HG02763 (cell line): ENCODE measurements around the gene SRD5A3.

Experiments
- ATAC-seq: cut with Tn5 transposase; IDR thresholded peaks from one replicate; pipeline ENCODE4 v1.9.1; 2021; ENCODE audit warnings: mild to moderate bottlenecking, moderate library complexity; ENCODE audit not compliant: unreplicated experiment

SRD5A3 gene

GRCh38 chr4:55372259-55372658 is 26.2 kb downstream of the SRD5A3 start:
- no peak for ATAC-seq

DNA sequence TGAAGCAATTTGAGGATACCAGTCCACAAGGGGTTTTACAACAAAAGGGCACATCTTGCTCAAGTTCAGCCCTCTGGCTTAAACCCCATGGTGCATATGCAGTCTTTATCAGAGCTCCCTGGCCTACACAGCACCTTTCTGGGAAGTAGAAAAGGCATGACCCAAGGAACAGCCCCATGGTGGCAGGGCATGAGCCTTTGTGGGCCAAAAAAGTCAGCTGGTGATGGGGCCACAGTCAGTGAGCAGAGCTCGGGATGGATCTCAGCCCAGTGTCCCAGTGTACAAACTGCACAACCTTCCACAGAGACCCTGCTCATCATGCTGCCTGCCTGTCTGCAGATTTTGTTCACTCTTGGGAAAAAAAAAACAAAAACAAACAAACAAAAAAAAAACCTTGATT is 27.4 kb downstream of the SRD5A3 start:
- ATAC-seq = no peak

- no peak for ATAC-seq
Observed at GRCh38 chr4:55376698-55377097, 30.7 kb downstream of the SRD5A3 start.

- ATAC-seq = no peak
Observed at GRCh38 chr4:55378617-55379467, 32.8 kb downstream of the SRD5A3 start.

DNA sequence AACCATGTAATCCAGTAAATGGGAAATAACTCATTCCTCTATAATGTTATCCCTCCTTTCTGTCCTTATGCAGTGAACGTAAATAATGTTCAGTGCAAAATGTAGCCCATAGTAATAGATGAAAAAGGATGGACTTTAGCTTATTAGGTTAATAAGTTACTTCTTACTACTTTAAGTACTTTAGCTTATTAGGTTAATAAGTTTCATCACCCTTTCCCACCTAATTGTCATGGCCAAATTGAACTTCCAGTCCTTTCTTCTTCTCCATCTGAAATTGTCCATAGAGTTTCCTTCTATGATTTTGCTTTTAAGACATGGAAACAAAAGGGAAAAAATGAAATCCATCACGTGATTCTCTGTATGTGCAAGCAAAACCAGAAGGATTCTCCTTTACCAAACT is 34.5 kb downstream of the SRD5A3 start:
- ATAC-seq = no peak

GRCh38 chr4:55381502-55381901 is 35.5 kb downstream of the SRD5A3 start:
- ATAC-seq = no peak

DNA sequence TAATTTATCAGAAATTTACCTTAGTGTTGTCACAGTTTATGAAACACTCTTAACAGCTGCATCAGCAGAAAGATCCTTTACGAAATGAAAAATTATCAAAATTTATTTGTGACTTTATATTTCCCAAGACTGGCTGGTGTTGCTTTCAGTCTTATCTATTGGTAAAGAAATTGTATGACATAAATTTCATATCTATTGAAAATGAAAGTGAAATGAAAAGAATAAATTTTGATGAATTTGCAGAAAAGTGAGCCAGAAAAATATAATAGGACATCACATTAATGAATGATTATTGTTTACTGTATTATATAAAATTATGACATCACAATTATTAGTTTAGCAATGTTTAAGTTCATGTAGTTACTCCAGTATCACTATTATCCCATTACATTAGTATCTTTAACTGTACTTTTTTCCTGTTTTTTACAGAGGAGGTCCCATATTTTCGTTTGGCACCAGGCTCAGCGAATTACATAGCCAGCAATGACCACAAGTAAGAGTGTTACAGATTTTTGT is 36.5 kb downstream of the SRD5A3 start:
- no peak for ATAC-seq

DNA sequence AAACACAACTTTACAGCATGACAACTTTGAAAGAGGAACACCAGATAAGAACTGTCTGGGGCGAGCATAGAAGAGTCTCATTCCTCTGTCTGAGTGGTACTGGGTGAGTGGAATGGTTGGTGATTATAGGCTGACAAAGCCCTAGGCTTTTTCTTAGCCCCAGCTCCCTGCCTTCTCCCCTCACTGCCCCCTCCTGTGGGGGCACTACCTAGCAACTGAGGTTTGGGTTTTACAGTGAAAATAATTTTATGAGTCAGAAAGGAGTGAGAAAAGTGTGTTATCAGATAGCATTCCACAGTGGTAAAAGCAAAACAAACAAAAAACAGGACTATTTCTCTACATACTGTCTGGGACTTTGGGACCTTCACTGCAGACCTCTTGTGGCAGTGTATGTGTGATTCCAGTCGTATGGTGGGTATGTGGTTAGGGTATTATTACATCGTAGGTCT is 39.2 kb downstream of the SRD5A3 start:
- no peak for ATAC-seq

GRCh38 chr4:55386073-55386472 is 40.0 kb downstream of the SRD5A3 start:
- ATAC-seq = peak; percentile 77

DNA sequence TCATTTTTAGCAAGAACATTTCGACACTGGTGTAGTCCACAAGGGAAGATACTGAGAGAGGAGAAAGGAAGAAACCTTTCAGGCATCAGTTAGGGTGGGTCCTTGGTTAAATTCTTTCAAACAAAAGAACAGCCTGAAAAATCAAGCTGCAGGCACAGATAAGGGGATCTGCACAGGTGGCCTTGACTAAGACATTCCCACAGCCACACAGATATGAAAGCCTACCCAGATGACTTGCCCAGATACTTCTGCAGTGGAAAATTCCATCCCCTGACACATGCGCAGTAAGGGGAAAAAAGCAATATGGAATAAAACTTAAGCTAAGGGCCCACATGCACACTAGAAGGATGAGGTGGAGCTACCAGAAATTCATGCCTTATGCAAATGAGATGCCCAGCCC is 40.8 kb downstream of the SRD5A3 start:
- ATAC-seq = no peak

DNA sequence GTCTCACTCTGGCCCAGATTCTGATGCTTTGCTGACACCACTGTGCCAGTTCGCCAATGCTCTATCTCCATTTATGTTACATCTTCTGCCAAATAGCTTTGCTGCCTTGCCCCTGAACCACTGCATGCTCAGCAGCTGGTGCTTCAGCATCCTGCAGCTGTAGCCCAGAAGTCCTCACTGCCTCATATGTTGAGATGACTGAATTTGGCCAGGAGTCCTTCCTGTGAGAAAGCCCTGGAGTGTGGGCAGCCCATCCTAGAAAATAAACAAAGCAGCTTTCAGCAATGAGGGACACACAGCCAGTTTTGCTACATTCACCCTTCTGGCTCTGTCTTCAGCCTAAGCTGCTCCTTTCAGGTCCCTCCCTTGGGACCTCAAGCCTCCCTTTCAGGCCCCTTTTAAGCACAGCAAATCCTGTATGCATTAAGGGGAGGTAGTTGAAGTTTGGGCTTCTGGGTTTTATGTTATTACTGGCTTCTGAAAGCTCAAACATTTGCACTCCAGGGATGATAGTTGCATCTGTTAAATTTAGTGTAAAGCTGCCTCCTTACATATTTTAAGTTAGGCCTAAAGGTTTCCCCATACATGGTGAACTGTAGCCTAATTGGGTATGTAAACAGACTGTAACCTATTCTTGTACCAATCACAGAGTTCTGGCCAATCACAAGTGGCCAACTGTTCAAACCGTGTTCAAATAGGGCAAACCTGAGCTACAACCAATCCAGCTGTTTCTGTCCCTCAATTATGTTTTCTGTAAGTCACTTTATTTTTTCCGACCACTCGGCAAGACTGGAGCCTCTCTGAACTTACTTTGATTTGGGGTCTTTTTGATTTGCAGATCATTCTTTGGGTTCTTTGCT is 47.6 kb downstream of the SRD5A3 start:
- no peak for ATAC-seq

DNA sequence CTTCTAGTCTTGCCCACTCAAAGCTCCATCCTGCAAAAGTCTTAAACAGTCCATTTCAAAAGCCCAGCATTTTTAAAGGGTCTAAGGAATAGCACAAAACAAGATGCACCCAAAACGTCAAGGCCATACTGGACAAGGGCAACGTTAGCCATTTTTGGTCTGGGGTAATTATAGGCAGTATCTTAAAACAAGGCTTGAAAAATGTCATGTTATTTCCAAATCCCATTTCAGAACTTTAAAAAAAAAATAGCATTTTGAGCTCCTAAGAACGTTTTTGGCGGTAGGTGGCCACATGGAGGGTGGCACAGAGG is 49.1 kb downstream of the SRD5A3 start:
- peak; percentile 0 for ATAC-seq

DNA sequence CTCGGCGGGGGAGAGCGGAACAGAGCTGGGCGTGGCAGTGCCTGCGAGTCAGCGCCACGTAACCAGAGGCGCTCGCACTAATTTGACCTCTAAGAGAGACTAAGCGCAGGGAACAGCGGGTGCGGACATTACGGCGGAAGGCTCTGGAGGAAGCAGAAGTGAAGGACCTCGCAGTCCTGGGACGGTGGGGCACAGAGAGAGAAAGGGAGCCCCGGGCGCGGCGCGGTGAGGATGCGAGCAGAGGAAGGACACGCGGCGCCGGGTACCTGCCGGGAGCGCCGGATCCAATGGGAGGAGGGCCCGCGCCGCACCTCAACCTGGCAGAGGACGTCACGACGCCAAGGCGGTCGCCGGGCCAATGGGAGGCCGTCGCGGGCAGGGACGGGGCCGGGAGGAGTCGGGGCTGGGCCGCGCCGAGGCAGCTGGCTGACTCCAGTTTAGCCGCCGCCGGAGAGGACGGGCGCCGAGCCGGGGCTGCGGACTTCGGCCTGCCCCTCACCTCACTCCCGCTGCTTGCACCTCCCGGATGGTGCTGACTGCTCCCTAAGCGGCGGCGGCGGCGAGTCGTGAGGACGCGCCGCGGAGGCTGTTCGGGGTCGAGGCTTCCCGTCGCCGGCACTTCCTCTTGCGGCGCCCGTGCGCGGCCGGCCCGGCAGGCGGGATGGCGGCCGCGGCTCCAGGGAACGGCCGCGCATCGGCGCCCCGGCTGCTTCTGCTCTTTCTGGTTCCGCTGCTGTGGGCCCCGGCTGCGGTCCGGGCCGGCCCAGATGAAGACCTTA is 49.7 kb downstream of the SRD5A3 start, which contains the start of gene TMEM165:
TMEM165 (plus strand) TSS at position 429 of the 779 bp plus-strand sequence; CDS start at position 662, 233 bp downstream.
- peak; percentile 93 for ATAC-seq

- ATAC-seq = peak; percentile 27
Observed at GRCh38 chr4:55396308-55397125, 50.5 kb downstream of the SRD5A3 start.

- no peak for ATAC-seq
Observed at GRCh38 chr4:55397126-55397436, 51.0 kb downstream of the SRD5A3 start.

DNA sequence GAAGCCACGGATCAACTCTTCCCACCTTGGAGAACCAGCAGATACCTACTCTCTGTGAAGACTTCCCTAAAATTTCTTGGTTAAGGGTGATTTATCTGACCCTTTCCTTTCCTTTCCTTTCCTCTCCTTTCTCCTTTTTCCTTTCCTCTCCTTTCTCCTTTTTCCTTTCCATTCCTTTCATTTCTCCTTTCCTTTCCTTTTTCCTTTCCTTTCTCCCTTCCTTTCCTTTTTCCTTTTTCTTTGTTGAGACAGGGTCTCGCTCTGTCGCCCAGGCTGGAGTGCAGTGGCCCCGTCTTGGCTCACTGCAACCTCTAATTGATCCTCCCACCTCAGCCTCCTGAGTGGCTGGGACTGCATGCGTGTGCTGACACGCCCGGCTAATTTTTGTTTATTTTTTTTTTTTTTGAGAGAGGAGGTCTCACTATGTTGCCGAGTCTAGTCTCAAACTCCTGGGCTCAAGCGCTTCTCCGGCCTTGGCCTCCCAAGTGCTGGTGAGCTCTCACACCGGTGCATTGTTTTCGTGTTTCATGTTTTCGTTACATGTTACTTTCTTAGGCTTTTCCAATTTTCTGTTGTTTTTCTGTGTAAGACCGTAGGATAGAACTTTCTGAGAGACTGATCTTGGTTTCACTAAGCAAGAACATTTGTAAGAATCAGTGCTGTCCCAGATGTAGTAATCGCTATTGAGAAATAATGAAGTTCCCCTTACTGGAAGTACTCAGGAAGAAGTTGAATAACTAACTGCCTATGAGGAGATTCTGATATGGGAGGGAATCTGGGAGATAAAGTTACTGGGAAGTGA is 51.7 kb downstream of the SRD5A3 start:
- ATAC-seq = no peak

- no peak for ATAC-seq
Observed at GRCh38 chr4:55398461-55398860, 52.4 kb downstream of the SRD5A3 start.

DNA sequence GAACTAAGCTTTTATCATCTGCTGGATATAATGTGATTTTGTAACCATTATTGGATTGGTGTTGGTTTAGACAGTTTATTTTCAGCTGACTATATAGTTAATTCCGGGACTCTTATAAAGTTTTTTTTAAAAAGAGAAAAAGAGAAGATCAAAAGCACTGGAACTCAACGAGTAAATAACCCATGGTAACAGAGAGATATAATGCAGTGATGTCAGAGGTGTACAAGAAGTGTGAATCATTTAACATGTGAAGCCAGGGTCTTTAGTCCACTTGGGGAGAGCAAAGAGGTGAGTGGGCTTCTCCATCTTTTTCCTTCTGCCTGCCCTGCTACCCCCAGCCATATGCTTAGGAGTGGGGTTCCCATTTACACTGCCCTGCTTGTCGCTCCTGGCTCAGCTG is 52.9 kb downstream of the SRD5A3 start:
- no peak for ATAC-seq

- no peak for ATAC-seq
Observed at GRCh38 chr4:55399581-55399980, 53.5 kb downstream of the SRD5A3 start.
